ENCODE data around the gene TBC1D8.

GRCh38 chr2:101130081-101130480 lies 21.1 kb downstream of the TBC1D8 start:
- no peak for TF ChIP-seq YY1 (IDR thresholded peaks at IDR 0.05; ENCODE audit: insufficient read depth, insufficient read length)
- TF ChIP-seq SUZ12 (IDR thresholded peaks at IDR 0.05; ENCODE audit: extremely low read depth, insufficient read depth, insufficient read length) = no peak
- no peak for TF ChIP-seq ZNF274 (IDR thresholded peaks at IDR 0.05; ENCODE audit: low read depth, low read length)

All from NT2/D1 (cell line).